ENCODE data around the gene STARD4. TPM values are rescaled to one million over a fixed set of nuclear protein-coding genes. Genes with fewer than 3 reads are reported as not detected.

STARD4 gene
- total RNA-seq, 1 experiment from 2014 or later, result 43.4 TPM

DNA sequence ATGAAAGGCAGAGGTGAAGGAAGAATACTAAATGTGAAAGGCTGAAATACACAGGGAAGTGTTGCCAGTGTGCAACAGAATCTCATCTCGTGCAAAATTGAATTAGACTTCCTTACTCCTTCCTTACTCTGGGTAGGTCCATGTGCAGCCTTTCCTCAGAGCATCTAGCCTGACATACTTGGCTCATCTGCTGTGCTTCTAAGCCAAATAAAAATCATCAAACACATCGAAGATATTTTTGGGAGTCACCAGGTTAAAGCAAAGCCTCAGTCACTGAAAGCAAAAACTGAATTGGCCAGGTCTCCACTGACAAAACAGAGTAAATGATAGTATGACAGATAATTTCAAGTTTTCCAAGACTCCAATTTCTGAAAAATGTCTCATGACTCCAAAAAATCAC is 19.3 kb downstream of the STARD4 start:
- no peaks in the 10 kb centered on the region for H3K9me3 ChIP-seq (ENCODE audit: low read depth, low read length, poor library complexity, severe bottlenecking)
- H3K27ac ChIP-seq (ENCODE audit: low read depth, low read length, poor library complexity, severe bottlenecking), result no peak overlapping the region
- intact Hi-C loops (cut with micrococcal nuclease; ENCODE audit: unreplicated experiment), result no loop called here
- no peak for DNase-seq (ENCODE audit: low spot score)
- H3K4me3 ChIP-seq (ENCODE audit: low read depth, low read length, poor library complexity, severe bottlenecking), result no peak overlapping the region
- CTCF ChIA-PET, result no interaction called here
- POLR2A ChIA-PET (ENCODE audit: low non-redundant PET), result no interaction called here
- no TSS peak for BruUV-seq (replicated peaks)
- TF ChIP-seq CTCF (conservative IDR thresholded peaks at IDR 0.05; ENCODE audit: low read depth, low read length) (no peak), EZH2 (IDR thresholded peaks at IDR 0.05; ENCODE audit: borderline replicate concordance, low read depth, low read length, poor library complexity, severe bottlenecking) (no peak)
- H3K36me3 ChIP-seq (ENCODE audit: insufficient read depth, low read length, poor library complexity, severe bottlenecking), result peaks cover 13% of the 10 kb centered on the region
- no peaks in the 10 kb centered on the region for H3K27me3 ChIP-seq (replicated peaks; ENCODE audit: insufficient read depth, low read depth, low read length, poor library complexity)
- peaks cover 5% of the 10 kb centered on the region for H3K4me1 ChIP-seq (ENCODE audit: insufficient read depth, low read length, poor library complexity, severe bottlenecking)

GRCh38 chr5:111488353-111488752 is 24.0 kb downstream of the STARD4 start:
- CTCF ChIA-PET, result no interaction called here
- H3K4me3 ChIP-seq (ENCODE audit: low read depth, low read length, poor library complexity, severe bottlenecking), result no peak overlapping the region
- H3K9me3 ChIP-seq (ENCODE audit: low read depth, low read length, poor library complexity, severe bottlenecking), result no peaks in the 10 kb centered on the region
- POLR2A ChIA-PET (ENCODE audit: low non-redundant PET), result no interaction called here
- H3K36me3 ChIP-seq (ENCODE audit: insufficient read depth, low read length, poor library complexity, severe bottlenecking), result no peaks in the 10 kb centered on the region
- H3K27me3 ChIP-seq (replicated peaks; ENCODE audit: insufficient read depth, low read depth, low read length, poor library complexity), result no peaks in the 10 kb centered on the region
- no peak for DNase-seq (ENCODE audit: low spot score)
- no TSS peak for BruUV-seq (replicated peaks)
- intact Hi-C loops (cut with micrococcal nuclease; ENCODE audit: unreplicated experiment), result no loop called here
- H3K27ac ChIP-seq (ENCODE audit: low read depth, low read length, poor library complexity, severe bottlenecking), result no peak overlapping the region
- TF ChIP-seq CTCF (conservative IDR thresholded peaks at IDR 0.05; ENCODE audit: low read depth, low read length), result no peak
- no peaks in the 10 kb centered on the region for H3K4me1 ChIP-seq (ENCODE audit: insufficient read depth, low read length, poor library complexity, severe bottlenecking)

GRCh38 chr5:111486926-111487325 is 25.4 kb downstream of the STARD4 start:
- no peak for TF ChIP-seq CTCF (conservative IDR thresholded peaks at IDR 0.05; ENCODE audit: low read depth, low read length)
- TF ChIP-seq EZH2 (IDR thresholded peaks at IDR 0.05; ENCODE audit: borderline replicate concordance, low read depth, low read length, poor library complexity, severe bottlenecking), result no peak
- DNase-seq (ENCODE audit: low spot score), result no peak
- H3K4me1 ChIP-seq (ENCODE audit: insufficient read depth, low read length, poor library complexity, severe bottlenecking), result no peaks in the 10 kb centered on the region
- intact Hi-C loops (cut with micrococcal nuclease; ENCODE audit: unreplicated experiment), result no loop called here
- ChIA-PET POLR2A (ENCODE audit: low non-redundant PET) (no interaction called here), CTCF (no interaction called here)
- H3K27me3 ChIP-seq (replicated peaks; ENCODE audit: insufficient read depth, low read depth, low read length, poor library complexity), result no peaks in the 10 kb centered on the region
- H3K36me3 ChIP-seq (ENCODE audit: insufficient read depth, low read length, poor library complexity, severe bottlenecking), result no peaks in the 10 kb centered on the region
- H3K27ac ChIP-seq (ENCODE audit: low read depth, low read length, poor library complexity, severe bottlenecking), result no peak overlapping the region
- BruUV-seq (replicated peaks), result no TSS peak
- H3K9me3 ChIP-seq (ENCODE audit: low read depth, low read length, poor library complexity, severe bottlenecking), result no peaks in the 10 kb centered on the region
- no peak overlapping the region for H3K4me3 ChIP-seq (ENCODE audit: low read depth, low read length, poor library complexity, severe bottlenecking)

Measured in A673 (cell line).